A549 treated with CpdA at 1 μM for 4 hours (cell line): ENCODE results near the gene C12orf42. TPM values are rescaled to one million over a fixed set of nuclear protein-coding genes. Genes with fewer than 3 reads are reported as not detected.

ENCODE experiments used
- total RNA-seq: library from RNA; stranded (reverse); fragments of 200-300 nt; extraction: Qiagen RNA extraction; gene quantifications from 5 replicates; pipeline ENCODE4 v1.2.3, GENCODE V29; 2022; ENCODE audit warnings: low read depth

The C12orf42 gene
- 0.05 TPM in 1 of 5 replicates, not detected in the others for total RNA-seq

DNA sequence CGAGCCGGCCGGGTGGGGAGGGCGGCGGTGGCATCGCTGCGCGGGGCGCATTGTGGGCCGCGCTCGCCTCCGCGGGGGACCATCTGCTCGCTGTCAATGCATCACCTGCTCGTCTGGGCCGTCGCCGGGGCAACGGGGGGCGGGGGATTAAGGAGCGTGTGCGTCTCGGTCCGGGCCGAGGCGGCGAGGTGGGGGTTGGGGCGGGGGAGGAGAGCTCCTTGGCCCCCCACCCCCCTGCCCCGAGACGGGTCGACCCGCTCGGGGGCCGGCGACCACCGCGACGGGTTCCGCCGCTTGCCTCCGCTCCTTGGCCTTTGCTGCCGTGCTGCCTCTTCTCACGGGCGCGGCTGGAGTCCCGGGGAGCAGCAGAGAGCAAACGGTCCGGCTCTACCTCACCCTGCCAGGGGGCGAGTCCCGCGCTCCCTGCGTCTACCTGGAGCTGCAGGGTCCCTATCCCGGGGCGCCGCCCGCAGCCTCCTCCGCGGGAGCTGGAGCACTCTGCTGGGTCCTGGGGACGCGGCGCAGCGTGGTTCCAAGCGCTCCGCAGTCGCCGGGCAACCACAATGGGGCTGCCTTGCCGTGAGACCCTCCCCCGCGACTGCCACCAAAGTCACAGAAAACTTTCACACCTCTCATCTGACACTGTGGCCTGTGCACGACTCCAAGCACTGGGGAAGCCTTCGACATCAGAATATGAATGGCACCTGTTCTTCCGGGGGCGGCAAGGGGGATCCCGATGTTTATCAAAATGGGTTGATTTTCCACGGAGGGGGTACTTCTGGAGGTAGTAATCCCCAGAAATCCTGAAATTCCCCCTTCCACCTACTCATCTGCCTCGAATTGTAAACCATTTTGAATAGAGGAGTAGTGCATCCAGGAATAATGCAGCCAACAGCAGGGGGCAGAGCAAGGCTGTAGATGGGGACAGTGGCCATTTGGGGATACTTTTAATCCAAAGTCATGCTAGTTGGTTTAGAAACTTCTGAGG is at the start of gene C12orf42:
Gene C12orf42, minus strand, starts transcription at position 500 of the 988 bp plus-strand sequence. CDS start 17,542 bp downstream, outside the sequence.

Other genes starting within 250 kb of the C12orf42 start
- gene STAB2, start 91.3 kb upstream of the C12orf42 start, total RNA-seq: not detected in 5 replicates